Mucosa of stomach (tissue), 1 donor: ENCODE measurements around the gene KLK1.

Experiments
- H3K27me3 ChIP-seq: one replicate; pipeline ENCODE4 v1.7.0; 2013; ENCODE audit warnings: mild to moderate bottlenecking, low read length; ENCODE audit not compliant: control insufficient read depth, insufficient read depth
- H3K36me3 ChIP-seq: one replicate; pipeline ENCODE4 v1.7.0; 2013; ENCODE audit warnings: low read length; ENCODE audit not compliant: control insufficient read depth, insufficient read depth
- H3K4me1 ChIP-seq: one replicate; pipeline ENCODE4 v1.7.0; 2013; ENCODE audit warnings: mild to moderate bottlenecking, low read length; ENCODE audit not compliant: control insufficient read depth, insufficient read depth
- H3K4me3 ChIP-seq: one replicate; pipeline ENCODE4 v1.7.0; 2013; ENCODE audit warnings: low read length
- H3K9ac ChIP-seq: one replicate; pipeline ENCODE4 v1.7.0; 2013; ENCODE audit warnings: mild to moderate bottlenecking, low read length, moderate library complexity
- H3K9me3 ChIP-seq: one replicate; pipeline ENCODE4 v1.7.0; 2013; ENCODE audit warnings: mild to moderate bottlenecking, low read length, moderate library complexity; ENCODE audit not compliant: control insufficient read depth
- donor health status: Pancreatic carcinoma.

KLK1 gene

DNA sequence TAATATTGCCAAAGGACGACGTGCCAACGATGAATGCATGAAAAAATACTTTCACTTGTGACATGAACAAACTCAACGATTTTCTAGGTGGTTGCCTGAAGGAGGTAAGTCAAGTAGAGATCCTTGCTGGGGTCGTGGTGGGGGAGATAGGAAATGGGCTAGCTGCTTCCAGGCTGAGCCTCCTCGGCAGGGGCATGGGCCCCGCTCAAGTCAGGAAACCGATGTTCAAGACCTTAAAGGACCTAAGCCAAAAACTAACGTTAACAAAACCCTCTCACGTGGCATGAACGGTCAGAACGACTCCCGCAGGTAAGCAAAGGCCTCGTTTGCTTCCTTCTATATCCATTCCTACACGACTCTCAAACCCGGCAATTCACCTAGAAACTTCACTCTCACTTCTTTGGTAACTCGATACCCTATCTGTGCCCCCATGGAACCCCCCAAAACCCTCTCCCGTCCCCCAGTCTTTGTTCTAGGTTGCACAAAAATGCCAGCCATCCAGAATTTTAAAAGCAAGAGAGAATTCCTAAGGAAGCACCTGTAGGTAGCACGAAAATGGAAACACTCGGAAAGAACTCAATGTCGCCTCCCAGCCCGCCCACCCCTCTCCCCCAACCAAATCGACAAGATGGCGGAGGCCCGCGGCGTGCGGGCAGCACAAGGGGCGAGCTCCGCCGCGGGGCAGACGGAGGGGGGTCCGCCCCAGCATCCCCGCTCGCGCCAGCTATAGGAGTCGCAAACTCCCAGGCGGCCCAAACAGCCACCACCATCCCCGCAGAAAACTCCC is 19.8 kb downstream of the KLK1 start:
- H3K4me3 ChIP-seq, result peak overlapping the region; percentile 61
- peaks cover 5% of the 10 kb centered on the region for H3K4me1 ChIP-seq
- H3K27me3 ChIP-seq, result no peaks in the 10 kb centered on the region
- peak overlapping the region; percentile 91 for H3K9ac ChIP-seq
- H3K36me3 ChIP-seq, result no peaks in the 10 kb centered on the region
- no peaks in the 10 kb centered on the region for H3K9me3 ChIP-seq

DNA sequence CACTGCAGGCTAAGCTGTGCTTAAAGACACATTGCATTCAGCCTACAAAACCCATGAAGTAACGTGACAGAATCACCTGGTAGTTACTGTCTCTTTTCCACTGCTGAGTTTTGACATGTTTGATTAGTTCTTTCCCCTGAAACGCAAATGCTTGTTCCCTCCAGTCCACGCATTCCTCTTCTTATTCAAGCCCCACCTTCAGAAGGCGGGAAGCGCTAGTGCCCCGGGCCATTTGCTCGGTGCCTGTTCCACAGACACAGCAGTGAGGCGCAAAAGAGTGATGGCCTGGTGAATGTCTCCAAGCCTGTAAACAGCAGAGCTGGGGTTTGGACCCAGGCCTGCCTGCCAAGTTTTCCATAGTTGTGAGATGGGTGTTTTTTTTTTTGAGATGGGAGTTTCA is 22.5 kb downstream of the KLK1 start:
- Histone ChIP-seq H3K36me3 (peaks cover 13% of the 10 kb centered on the region), H3K4me1 (peaks cover 5% of the 10 kb centered on the region), H3K9me3 (no peaks in the 10 kb centered on the region)

DNA sequence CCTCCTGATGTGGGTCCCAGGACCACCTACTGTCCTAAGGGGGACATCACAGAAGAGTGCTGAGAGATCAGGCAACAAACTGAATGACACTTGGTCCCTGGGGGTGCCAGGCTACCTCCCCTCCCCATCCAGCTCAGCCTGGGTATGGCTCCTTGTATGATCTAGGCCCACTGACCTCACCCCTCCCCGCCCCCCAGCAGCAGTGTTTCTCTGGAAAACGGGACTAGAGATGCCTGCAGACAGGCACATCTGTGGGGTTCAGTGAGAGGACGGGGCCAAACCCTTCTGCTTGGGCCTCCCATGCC is 24.1 kb downstream of the KLK1 start:
- H3K9ac ChIP-seq, result no peak overlapping the region
- H3K27me3 ChIP-seq, result no peaks in the 10 kb centered on the region
- no peaks in the 10 kb centered on the region for H3K9me3 ChIP-seq
- peaks cover 13% of the 10 kb centered on the region for H3K36me3 ChIP-seq
- no peak overlapping the region for H3K4me3 ChIP-seq
- no peaks in the 10 kb centered on the region for H3K4me1 ChIP-seq

More for the DNA sequence above, 22.5 kb downstream of the KLK1 start:
- Histone ChIP-seq H3K9ac (no peak overlapping the region), H3K27me3 (no peaks in the 10 kb centered on the region), H3K4me3 (no peak overlapping the region)

DNA sequence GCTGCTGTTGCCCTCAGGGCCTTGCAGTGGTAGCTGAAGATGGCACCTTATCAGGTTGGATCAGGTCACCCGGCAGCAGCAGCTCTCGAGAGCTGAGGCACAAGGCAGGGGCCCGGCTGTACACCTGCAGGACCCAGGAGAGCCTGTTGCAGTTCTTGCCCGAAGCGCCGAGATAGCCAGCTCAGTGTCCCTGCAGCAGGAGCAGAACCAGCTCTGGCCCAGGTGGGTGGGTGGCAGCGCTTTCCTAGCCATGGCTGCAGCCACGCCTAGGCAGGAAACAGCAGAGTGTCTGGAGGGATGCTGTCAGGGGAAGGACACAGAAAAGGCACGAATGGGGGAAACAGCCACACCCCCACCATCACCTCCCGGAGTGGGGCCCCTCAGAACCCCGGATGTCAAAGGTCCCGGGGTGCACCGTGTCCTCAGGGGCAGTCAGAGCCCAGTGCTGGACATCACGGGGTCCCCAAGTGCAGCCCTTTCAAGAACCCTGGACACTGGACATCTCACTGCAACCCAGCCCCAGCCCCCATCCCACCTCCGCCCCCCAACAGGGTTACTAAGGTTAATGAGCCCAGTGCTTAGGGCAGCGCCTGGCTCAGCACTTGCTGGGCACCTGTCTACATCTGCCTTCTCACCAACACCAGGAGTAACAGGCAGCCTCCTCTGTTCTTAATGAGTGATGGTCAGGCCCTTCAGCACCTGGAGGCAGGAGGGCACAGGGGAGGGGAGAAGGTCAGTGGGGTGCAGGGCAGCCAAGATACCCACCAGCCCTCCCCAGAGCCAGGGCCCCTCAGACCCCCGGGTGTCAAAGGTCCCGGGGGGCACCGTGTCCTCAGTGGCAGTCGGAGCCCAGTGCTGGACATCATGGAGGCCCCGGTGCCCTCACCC is 24.7 kb downstream of the KLK1 start:
- no peak overlapping the region for H3K4me3 ChIP-seq
- no peaks in the 10 kb centered on the region for H3K27me3 ChIP-seq
- no peaks in the 10 kb centered on the region for H3K9me3 ChIP-seq
- H3K4me1 ChIP-seq, result no peaks in the 10 kb centered on the region
- H3K9ac ChIP-seq, result no peak overlapping the region
- H3K36me3 ChIP-seq, result peaks cover 13% of the 10 kb centered on the region

DNA sequence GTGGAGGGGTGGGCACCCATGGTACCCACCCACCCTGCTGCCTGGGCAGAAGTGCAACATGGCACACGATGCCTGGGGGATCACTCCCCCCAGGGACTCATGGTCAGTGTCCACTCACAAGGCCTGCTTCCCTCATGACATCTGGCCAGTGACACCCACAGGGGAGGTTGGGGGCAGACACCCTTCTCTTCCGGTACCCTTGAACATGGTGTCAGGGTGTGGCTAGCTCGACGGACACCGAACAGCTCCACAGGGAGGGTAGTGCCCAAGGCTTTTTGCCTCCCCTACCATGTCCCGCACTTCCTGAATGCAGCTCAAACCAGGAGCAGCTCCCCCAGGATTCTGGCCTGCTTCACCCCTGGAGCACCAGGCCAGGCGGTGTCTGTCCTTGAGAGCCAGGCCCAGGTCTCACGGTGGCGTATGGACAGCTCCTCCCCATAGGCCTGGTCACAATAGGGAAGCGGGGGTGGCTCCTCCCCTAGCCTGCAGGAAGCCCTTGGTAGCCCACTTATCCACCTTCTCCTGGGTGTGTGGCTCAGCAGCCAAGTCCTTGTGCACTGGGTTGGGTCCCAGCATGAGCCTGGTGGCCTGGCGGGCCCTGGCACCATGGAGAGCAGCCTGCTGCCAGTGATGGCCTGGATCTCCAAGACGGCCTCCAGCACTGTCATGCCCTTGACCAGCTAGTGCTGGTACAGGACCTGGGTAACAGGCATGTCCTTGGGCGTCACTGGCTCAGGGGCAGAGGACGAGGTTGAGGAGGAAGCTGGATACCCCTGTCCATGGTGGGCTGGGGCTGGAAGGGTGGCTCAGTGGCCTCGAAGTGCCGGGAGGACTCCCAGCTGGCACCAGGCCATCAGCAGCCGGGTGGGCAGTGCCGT is 25.6 kb downstream of the KLK1 start:
- Histone ChIP-seq H3K27me3 (no peaks in the 10 kb centered on the region), H3K4me1 (no peaks in the 10 kb centered on the region), H3K36me3 (peaks cover 13% of the 10 kb centered on the region)

DNA sequence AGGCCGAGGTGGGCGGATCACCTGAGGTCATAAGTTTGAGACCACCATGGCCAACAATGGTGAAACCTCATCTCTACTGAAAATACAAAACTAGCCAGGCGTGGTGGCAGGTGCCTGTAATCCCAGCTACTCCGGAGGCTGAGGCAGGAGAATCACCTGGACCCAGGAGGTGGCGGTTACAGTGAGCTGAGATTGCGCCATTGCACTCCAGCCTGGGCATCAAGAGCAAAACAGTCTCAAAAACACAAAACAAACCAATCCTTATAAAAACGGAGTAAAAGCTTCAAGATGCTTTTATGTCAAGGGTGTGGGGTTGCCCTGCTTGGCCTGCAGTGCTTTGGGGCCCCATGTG is 26.2 kb downstream of the KLK1 start:
- Histone ChIP-seq H3K4me1 (no peaks in the 10 kb centered on the region), H3K9me3 (no peaks in the 10 kb centered on the region), H3K9ac (no peak overlapping the region), H3K4me3 (no peak overlapping the region), H3K36me3 (peaks cover 13% of the 10 kb centered on the region), H3K27me3 (peaks cover under 1% of the 10 kb centered on the region)

More for the DNA sequence above, 25.6 kb downstream of the KLK1 start:
- Histone ChIP-seq H3K9ac (no peak overlapping the region), H3K9me3 (no peaks in the 10 kb centered on the region), H3K4me3 (no peak overlapping the region)

DNA sequence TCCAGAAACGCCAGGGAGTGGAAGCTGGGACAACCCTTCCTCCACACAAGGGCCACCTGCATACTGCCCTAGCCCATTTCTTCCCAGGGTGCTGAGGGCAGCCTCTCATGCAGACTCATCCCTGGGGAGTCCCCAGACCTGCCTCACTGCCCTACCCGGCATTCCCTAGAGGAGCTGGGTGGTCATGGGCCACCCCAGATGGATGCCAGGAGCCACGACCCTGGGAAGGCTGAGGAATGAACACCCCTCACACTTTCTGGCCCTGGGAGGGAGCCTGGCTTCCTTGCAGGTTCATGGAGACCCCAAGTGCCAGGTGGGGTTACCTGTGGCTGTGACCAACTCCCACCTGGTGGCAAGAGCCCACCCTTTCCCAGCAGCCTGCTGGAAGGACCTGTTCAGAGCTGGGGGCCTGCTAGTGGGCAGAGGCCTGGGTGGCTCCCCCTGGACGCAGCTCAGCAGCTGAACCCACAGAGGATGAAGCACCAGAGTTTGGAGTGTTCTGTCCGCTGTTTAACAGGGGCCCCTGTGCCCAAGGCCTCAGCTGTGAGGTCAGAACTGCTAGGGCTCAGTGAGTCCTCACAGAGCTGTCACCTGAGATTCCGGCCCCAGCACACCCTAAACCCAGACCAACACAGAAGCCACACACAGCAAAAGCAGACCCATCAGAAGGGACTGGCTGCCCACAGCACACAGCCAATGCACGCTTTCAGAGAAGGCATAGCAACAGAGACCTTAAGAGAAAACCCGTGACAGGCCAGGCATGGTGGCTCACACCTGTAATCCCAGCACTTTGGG is 26.8 kb downstream of the KLK1 start:
- Histone ChIP-seq H3K4me1 (no peaks in the 10 kb centered on the region), H3K4me3 (no peak overlapping the region), H3K36me3 (peaks cover 13% of the 10 kb centered on the region)

DNA sequence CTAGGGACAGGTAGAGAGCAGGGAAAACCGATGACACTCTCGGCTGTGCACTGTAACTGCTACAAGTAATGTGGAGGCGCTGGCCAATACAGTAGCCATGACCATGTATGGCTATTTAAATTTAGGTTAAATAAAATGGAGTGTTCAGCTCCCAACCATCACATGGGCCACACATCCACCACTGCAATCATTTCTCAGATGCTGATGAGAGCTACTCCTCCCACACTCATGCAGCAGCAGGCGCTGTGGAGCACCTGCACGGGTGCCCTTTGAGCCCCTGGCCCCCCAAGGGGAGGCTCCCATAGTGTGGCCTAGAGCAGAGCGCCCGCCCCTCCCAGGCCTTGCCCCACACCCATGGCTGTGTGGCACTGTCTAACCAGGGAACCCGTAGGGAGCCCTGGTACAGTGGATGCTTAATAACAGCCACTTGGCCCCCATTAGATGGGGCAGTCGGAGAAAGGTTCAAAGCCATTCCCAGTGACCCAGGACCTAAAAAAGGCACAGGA is 27.4 kb downstream of the KLK1 start:
- no peaks in the 10 kb centered on the region for H3K9me3 ChIP-seq
- H3K9ac ChIP-seq, result no peak overlapping the region
- no peaks in the 10 kb centered on the region for H3K4me1 ChIP-seq
- no peak overlapping the region for H3K4me3 ChIP-seq
- H3K27me3 ChIP-seq, result peaks cover 3% of the 10 kb centered on the region
- peaks cover 13% of the 10 kb centered on the region for H3K36me3 ChIP-seq

More for the DNA sequence above, 26.8 kb downstream of the KLK1 start:
- Histone ChIP-seq H3K27me3 (peaks cover 3% of the 10 kb centered on the region), H3K9ac (no peak overlapping the region), H3K9me3 (no peaks in the 10 kb centered on the region)

DNA sequence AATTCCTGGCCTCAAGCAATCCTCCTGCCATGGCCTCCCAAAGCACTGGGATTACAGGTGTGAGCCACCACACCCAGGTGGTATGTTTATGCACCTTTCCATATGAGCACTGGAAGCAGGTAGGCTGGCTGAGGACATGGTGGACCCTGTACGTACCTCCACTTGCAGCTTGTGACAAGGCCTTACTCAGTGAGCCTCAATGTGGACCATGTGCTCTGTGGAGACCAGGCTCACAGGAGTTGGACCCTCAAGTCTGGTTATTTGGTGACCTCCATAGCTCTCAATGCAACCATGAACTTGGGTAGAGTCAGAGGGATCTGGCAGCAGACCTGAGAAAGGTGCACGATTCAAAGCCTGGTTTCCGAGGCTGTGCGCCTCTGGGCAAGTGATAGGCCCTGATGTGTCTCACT is 27.9 kb downstream of the KLK1 start:
- no peaks in the 10 kb centered on the region for H3K9me3 ChIP-seq
- H3K9ac ChIP-seq, result no peak overlapping the region
- H3K4me3 ChIP-seq, result no peak overlapping the region
- peaks cover 3% of the 10 kb centered on the region for H3K27me3 ChIP-seq
- peaks cover 13% of the 10 kb centered on the region for H3K36me3 ChIP-seq
- H3K4me1 ChIP-seq, result no peaks in the 10 kb centered on the region

DNA sequence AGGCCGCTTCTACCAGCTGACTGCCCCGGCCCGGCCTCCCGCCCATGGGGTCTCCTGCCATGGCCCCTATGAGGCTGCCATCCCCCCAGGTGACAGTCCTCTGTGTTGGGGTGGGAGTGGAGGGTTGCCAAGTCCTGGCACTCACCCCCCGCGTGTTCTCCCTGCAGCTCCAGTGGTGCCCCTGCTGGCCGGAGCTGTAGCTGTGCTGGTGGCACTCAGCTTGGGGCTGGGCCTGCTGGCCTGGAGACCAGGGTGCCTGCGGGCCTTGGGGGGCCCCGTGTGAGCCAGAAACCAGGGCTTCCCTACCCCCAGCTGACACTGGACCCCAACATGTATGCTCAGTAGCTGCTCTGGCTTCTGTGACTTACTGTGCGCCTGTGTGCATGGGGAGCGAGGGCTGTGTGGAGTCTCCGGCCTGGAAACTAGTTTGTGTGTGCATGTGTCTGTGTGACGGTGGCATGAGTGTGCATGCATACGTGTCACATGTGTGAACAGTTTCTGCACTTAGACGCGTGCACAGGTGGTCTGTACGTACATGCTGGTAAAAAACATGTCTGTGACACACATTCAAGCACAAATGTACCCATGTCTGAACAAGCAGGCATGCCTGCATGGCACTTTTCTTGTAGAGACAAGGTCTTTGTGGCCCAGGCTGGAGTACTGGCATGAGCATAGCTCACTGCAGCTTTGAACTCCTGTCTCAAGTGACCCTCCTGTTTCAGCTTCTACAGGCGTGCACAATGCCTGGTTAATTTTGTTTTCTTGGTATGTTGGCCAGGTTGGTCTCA is 28.5 kb downstream of the KLK1 start:
- no peaks in the 10 kb centered on the region for H3K4me1 ChIP-seq

More for the DNA sequence above, 28.5 kb downstream of the KLK1 start:
- H3K4me3 ChIP-seq, result no peak overlapping the region
- no peaks in the 10 kb centered on the region for H3K9me3 ChIP-seq
- no peak overlapping the region for H3K9ac ChIP-seq
- H3K27me3 ChIP-seq, result peaks cover 3% of the 10 kb centered on the region
- H3K36me3 ChIP-seq, result peaks cover 13% of the 10 kb centered on the region
